MV-4-11 (cell line): Measurements from ENCODE around the gene LRRN2.
A peak's percentile ranks its signal among the peaks of the same experiment; 100 is the strongest.
"Not testable (repeated sequence)": the region's sequence is repeated elsewhere in the genome, so short reads cannot be mapped to it uniquely, and the experiment has no call there.

Experiments used
- DNase-seq: peaks from one replicate; lab custom pipeline; 2025; lab: John Stamatoyannopoulos, UW

The LRRN2 gene

DNA sequence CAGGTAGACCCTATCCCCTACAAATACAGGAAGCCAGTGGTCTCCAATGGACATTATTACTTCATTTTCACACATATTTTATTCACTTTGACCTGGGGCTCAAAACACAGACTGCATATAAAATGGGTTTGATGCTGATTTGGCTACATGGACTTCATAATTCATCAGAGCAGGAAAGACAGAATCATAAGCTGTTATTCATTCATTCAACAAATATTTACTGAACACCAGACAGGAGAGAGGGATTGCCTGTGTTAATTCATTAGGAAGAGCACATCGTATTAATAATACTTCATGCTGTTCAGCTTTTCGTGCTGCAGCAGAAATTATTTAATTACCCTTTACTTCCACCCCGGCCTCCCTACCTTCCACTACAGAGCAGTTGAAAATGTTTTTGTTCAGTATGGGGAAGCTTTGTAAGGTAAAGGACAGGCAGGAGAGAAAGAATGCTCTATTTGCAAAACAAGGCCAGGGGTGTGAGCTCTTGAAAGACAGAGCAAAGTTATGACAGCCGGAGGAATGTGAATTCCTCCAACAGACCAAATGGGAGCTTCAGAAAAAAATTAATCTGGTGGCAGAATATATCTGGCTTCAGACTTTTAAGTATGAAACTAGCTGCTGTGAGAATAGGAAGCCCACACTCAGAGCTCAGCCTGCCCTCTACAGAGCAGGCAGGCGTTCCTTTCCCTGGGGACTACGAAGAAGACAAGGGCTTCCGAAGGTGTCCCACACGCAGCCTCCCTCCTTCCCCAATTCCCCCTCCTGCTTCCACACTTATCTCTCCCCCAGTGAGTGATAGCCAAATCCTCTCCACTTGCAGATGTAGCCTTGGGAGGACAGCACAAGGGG is 111.3 kb downstream of the LRRN2 start:
- DNase-seq = no peak

DNA sequence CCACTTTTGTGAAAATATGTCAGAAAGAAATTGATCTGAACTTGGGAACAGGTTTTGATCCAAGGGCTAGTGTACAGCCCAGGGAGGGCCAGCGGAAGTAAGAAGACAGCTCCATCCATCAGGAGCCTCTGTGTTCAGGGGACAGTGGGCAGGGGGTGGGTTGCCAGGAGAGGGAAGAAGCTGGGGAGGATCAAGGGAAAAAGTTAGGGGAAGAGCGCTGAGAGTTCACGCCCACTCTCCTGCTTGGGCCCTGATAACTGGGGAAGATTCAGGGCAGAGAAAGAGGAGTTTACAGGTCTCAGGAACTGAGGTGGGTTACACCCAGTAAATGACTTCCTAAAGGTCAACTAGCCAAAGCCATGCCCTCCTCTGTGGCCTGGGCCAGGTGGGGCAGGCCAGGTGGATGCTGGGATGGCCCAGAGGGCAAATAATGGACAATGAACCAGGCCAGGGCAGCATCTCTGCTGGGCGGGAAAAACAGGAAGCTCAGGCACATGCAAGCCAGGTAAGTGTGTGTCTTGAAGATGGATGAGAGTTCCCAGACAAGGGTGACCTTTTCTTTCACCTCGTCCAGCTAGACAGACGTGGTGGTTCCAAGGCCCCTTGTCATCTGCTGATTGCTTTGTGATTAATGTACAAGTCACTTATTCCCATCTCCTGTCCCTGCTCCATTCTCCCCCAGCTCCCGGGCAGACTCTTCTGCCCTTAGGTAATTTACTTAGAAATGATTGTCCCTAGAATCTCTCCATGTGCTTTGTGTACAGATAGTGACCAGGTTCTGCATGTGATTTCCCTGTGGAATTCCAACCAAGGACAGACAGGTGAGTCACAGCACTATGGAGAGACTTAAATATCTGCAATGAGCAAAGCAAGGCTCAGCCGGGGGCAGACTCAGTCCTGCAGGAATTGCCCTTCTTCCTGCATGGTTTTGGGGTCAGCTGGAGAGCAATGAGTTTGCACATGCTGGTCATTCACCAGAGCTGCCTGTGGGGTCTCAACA is 112.3 kb downstream of the LRRN2 start:
- DNase-seq = no peak

GRCh38 chr1:204571631-204572030 is 113.9 kb downstream of the LRRN2 start:
- no peak for DNase-seq

DNA sequence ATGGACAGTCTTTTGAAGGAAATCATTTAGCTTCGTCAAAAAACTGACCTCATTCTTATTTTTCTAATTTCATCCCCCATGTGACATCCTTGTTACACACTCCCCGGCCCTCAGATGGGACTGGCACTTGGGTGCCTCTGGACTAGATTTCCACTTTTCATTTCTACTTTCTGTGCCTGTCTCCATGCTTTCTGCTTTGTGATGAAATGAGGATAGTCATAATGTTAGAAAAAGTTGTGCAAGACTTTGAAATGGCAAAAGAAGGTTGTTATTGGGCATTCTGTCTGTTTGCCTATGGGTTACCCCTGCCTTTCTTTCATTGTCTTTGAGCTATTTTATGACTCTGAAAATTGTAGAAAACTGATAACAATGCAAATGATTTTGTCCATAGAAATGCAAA is 114.4 kb downstream of the LRRN2 start:
- DNase-seq = peak; percentile 71

GRCh38 chr1:204570021-204570420 is 115.5 kb downstream of the LRRN2 start:
- not testable (repeated sequence) for DNase-seq

DNA sequence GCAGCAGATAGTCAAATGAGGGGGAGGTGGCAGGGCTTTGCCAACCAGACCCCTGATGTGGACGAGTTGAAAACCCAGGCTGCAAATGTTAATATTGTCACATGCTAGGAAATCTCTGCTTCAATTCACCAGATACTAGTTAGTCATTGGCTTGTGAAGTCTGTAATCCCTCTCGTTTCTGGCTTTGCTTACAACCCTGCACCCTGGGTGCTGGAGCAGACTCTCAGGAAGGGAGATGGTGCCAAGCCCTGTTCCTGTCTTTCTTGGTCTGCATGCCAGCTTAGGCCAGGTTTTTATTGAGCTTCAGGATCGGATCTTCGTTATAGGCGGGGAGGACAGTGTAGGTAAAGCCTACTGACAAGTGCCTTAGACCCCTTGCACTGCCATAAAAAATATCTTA is 116.1 kb downstream of the LRRN2 start:
- no peak for DNase-seq

DNA sequence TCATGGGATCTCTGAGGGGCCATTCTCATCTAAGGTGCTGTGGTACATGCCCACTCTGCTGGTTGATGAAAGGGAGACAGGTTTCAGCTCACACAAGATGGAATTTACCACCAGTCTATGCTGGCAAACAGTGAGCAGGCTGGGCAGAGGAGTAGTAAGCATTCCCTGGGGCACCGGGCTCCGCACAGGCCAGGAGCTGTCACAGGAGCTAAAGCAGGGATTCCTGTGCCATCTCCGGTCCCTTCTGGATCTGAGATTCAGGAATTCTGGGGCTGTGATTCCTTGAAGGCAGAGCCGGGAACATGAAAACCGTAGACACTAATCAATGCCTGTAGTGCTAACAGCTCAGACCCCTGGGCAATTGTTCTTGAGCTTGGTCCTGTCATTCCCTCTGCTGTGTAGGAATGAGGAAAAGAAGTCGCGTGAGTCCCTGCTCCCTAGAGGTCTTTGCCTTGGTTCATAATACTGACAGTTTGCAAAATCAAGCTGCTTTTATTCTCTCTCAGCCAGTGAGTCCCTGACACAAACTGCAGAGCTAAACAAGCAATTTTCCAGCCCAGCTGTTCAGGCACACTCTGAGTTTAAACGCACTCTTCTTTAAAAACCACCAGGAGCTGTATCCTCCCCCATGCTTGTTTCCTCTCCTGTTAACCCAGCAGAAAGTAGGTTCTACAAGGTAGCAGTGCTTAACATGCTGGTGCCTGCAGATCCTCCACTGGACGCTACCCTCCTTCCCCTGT is 116.8 kb downstream of the LRRN2 start:
- DNase-seq = no peak
